ENCODE results near the gene CTCF. TPM values are rescaled to one million over a fixed set of nuclear protein-coding genes. Genes with fewer than 3 reads are reported as not detected.

Gene CTCF
- total and polyA plus RNA-seq, 4 donors = 10.1 to 35.3 (median 15.5) TPM

DNA sequence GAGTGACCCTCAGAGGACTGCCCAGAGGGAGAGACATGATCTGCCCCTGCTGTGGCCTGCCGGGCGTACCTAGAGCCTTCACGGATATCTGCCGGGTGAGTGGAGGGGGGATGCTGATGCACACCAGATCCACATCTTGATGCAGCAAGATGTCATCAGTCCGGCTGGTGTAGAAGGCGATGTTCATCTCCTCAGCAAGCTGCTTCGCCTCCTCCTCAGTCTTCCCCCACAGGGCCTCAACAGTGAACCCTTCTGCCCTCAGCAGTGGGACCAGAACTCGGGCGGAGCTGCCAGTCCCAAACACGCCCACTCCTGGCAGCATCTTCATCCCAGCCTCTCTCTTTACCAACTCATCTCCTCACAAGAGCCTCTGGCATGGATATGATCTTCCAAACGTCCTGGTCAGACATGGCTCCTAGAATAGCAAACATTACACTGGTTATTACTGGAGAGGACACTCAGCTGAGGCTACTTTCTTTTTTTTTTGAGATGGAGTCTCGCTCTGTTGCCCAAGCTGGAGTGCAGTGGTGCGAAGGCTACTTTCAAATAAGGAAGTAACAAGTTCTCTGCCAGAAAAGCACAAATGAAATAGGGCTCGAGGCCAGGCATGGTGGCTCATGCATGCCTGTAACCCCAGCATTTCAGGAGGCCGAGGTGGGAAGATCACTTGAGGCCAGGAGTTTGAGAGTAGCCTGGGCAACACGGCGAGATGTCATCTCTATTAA, 123.2 kb downstream of the CTCF start:
- Histone ChIP-seq H3K4me3 (ENCODE audit: low read depth in 1 of 3, low read length in 3 of 3) (no peak overlapping the region), H3K9ac (ENCODE audit: low read depth in 1 of 2, low read length in 2 of 2) (no peak overlapping the region), H3K9me3 (ENCODE audit: control insufficient read depth in 4 of 4, low read length in 3 of 4) (no peaks in the 10 kb centered on the region), H3K4me1 (ENCODE audit: control insufficient read depth in 4 of 4, insufficient read depth in 4 of 4, low read length in 3 of 4) (peaks cover 0 to 12% (median 10%) of the 10 kb centered on the region in 4 donors), H3K36me3 (ENCODE audit: control insufficient read depth in 4 of 4, insufficient read depth in 3 of 4, low read depth in 1 of 4, low read length in 3 of 4) (peaks cover 0 to 20% (median 11%) of the 10 kb centered on the region in 4 donors), H3K27me3 (ENCODE audit: control insufficient read depth in 4 of 4, insufficient read depth in 4 of 4, low read length in 3 of 4) (no peaks in the 10 kb centered on the region), H3K27ac (ENCODE audit: low read depth in 1 of 2, low read length in 2 of 2) (peak overlapping the region; percentile 39 to 61)
- 90% methylated on average over 17 of the region's 17 CpGs for WGBS
- no peak for TF ChIP-seq RXRA (IDR thresholded peaks at IDR 0.05)
- TF ChIP-seq EGR1 (IDR thresholded peaks at IDR 0.05; ENCODE audit: low read depth in 2 of 2) = no peak
- TF ChIP-seq, protein P1, sequence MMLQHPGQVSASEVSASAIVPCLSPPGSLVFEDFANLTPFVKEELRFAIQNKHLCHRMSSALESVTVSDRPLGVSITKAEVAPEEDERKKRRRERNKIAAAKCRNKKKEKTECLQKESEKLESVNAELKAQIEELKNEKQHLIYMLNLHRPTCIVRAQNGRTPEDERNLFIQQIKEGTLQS (IDR thresholded peaks at IDR 0.05) = no peak
- DNase-seq (ENCODE audit: low spot score) = no peak

Small RNA genes lying within 50 kb of the gene (small RNA-seq; reads per million reads assigned to genes)
- not detected for gene AC027682.3

Other genes starting within 250 kb of the CTCF start
- gene KCTD19, start 235.8 kb upstream of the CTCF start, total RNA-seq = under 1 TPM in 1 of 2 donors, not detected in 1; 0.28 TPM
- gene KCTD19, start 235.8 kb upstream of the CTCF start, polyA plus RNA-seq = not detected
- under 1 TPM in 1 of 2 donors, not detected in 1; 0.08 TPM for gene LRRC36, start 235.7 kb upstream of the CTCF start, total RNA-seq
- gene LRRC36, start 235.7 kb upstream of the CTCF start, polyA plus RNA-seq = not detected
- gene TPPP3, start 169.0 kb upstream of the CTCF start, total RNA-seq = under 1 TPM; 0.28 to 0.84 TPM
- under 1 TPM; 0.35 to 0.75 TPM for gene TPPP3, start 169.0 kb upstream of the CTCF start, polyA plus RNA-seq
- 1 to 10 TPM in 1 of 2 donors, under 1 TPM in 1; 0.33 to 1.6 TPM for gene ZDHHC1, start 146.0 kb upstream of the CTCF start, total RNA-seq
- gene ZDHHC1, start 146.0 kb upstream of the CTCF start, polyA plus RNA-seq = 1 to 10 TPM in 1 of 2 donors, under 1 TPM in 1; 0.53 to 1.6 TPM
- gene HSD11B2, start 131.4 kb upstream of the CTCF start, total RNA-seq = 1 to 10 TPM in 1 of 2 donors, under 1 TPM in 1; 0.51 to 6.7 TPM
- gene HSD11B2, start 131.4 kb upstream of the CTCF start, polyA plus RNA-seq = 1 to 10 TPM; 1.8 to 2.7 TPM
- 10 to 100 TPM; 73.2 to 80.2 TPM for gene ATP6V0D1, start 81.4 kb upstream of the CTCF start, total RNA-seq
- gene ATP6V0D1, start 81.4 kb upstream of the CTCF start, polyA plus RNA-seq = 10 to 100 TPM; 47.6 to 59.9 TPM
- gene AGRP, start 79.0 kb upstream of the CTCF start, total RNA-seq = not detected
- under 1 TPM; 0.18 to 0.50 TPM for gene AGRP, start 79.0 kb upstream of the CTCF start, polyA plus RNA-seq
- gene RIPOR1, start 33.7 kb upstream of the CTCF start, total RNA-seq = 10 to 100 TPM; 16.8 to 25.2 TPM
- 10 to 100 TPM in 1 of 2 donors, 1 to 10 TPM in 1; 7.6 to 13.8 TPM for gene RIPOR1, start 33.7 kb upstream of the CTCF start, polyA plus RNA-seq
- 1 to 10 TPM in 1 of 2 donors, under 1 TPM in 1; 0.51 to 1.3 TPM for gene CARMIL2, start 82.6 kb downstream of the CTCF start, total RNA-seq
- under 1 TPM in 1 of 2 donors, not detected in 1; 0.39 TPM for gene CARMIL2, start 82.6 kb downstream of the CTCF start, polyA plus RNA-seq
- gene ACD, start 97.7 kb downstream of the CTCF start, total RNA-seq = 1 to 10 TPM; 4.3 to 5.6 TPM
- gene ACD, start 97.7 kb downstream of the CTCF start, polyA plus RNA-seq = 1 to 10 TPM; 4.7 to 5.6 TPM
- gene PARD6A, start 98.4 kb downstream of the CTCF start, total RNA-seq = 1 to 10 TPM in 1 of 2 donors, under 1 TPM in 1; 0.42 to 1.4 TPM
- gene PARD6A, start 98.4 kb downstream of the CTCF start, polyA plus RNA-seq = 1 to 10 TPM; 2.2 to 2.4 TPM
- gene ENKD1, start 104.2 kb downstream of the CTCF start, total RNA-seq = 1 to 10 TPM; 3.0 to 7.8 TPM
- 1 to 10 TPM; 2.6 to 6.5 TPM for gene ENKD1, start 104.2 kb downstream of the CTCF start, polyA plus RNA-seq
- gene C16orf86, start 104.3 kb downstream of the CTCF start, total RNA-seq = 1 to 10 TPM; 1.2 to 1.9 TPM
- 1 to 10 TPM; 2.3 to 2.6 TPM for gene C16orf86, start 104.3 kb downstream of the CTCF start, polyA plus RNA-seq
- 10 to 100 TPM; 12.7 to 48.8 TPM for gene GFOD2, start 156.8 kb downstream of the CTCF start, total RNA-seq
- 10 to 100 TPM; 20.7 to 37.1 TPM for gene GFOD2, start 156.8 kb downstream of the CTCF start, polyA plus RNA-seq
- gene RANBP10, start 244.0 kb downstream of the CTCF start, total RNA-seq = 10 to 100 TPM in 1 of 2 donors, 1 to 10 TPM in 1; 9.8 to 12.8 TPM
- 10 to 100 TPM; 14.9 to 15.5 TPM for gene RANBP10, start 244.0 kb downstream of the CTCF start, polyA plus RNA-seq
- gene TSNAXIP1, start 244.4 kb downstream of the CTCF start, total RNA-seq = under 1 TPM; 0.09 to 0.75 TPM
- gene TSNAXIP1, start 244.4 kb downstream of the CTCF start, polyA plus RNA-seq = 1 to 10 TPM in 1 of 2 donors, under 1 TPM in 1; 0.62 to 1.5 TPM